ENCODE results near the gene TBCK. TPM values are rescaled to one million over a fixed set of nuclear protein-coding genes. Genes with fewer than 3 reads are reported as not detected.

Gene TBCK
- total and polyA plus RNA-seq, 2 of the 13 experiments (the other 11 are each of a cell fraction or from before 2014, with no cell fraction given): 51.0 to 62.4 TPM

GRCh38 chr4:106090826-106091225 is 225.2 kb downstream of the TBCK start:
- FAIRE-seq (no peak), ATAC-seq (no peak), DNase-seq (ENCODE audit: low spot score) (no peak)
- no TSS peak for BruUV-seq (replicated peaks)
- no peaks in the 10 kb centered on the region for H4K20me1 ChIP-seq (ENCODE audit: insufficient read depth, low read length)
- CTCF ChIA-PET (ENCODE audit: low intra/inter-chr PET ratio, low total read pairs): no interaction called here
- POLR2A ChIA-PET: no interaction called here
- no peak overlapping the region for H3K9ac ChIP-seq (ENCODE audit: insufficient read depth, low read depth, low read length)
- no peak overlapping the region for H2AFZ ChIP-seq (ENCODE audit: low read length)
- H3K4me1 ChIP-seq (ENCODE audit: insufficient read depth, low read length): no peaks in the 10 kb centered on the region
- H3K4me2 ChIP-seq (ENCODE audit: low read depth, low read length): no peak overlapping the region
- peaks cover 7 to 40% of the 10 kb centered on the region in 2 experiments for H3K36me3 ChIP-seq (replicated peaks in 1 of 2; ENCODE audit: control insufficient read depth in 1 of 2, insufficient read depth in 2 of 2, low read length in 2 of 2)
- in situ Hi-C loops (cut with HindIII; ENCODE audit: extremely low pct_ligation_motif_present, low pct_unique_long_range_greater_than_20kb) (no loop called here), intact Hi-C loops (cut with micrococcal nuclease; ENCODE audit: unreplicated experiment) (no loop called here)
- no peak overlapping the region for H3K4me3 ChIP-seq (replicated peaks in 1 of 3; ENCODE audit: insufficient read depth in 1 of 3, low read depth in 2 of 3, low read length in 3 of 3)
- H3K79me2 ChIP-seq (ENCODE audit: insufficient read depth, low read length): no peaks in the 10 kb centered on the region
- H3K9me3 ChIP-seq (ENCODE audit: low read length): peaks cover 14% of the 10 kb centered on the region
- TF ChIP-seq ZNF251 (CRISPR knock-in tag; IDR thresholded peaks at IDR 0.05) (no peak), ZFX (CRISPR knock-in tag; IDR thresholded peaks at IDR 0.05; ENCODE audit: low read depth) (no peak), ZNF367 (CRISPR knock-in tag; IDR thresholded peaks at IDR 0.05; ENCODE audit: borderline replicate concordance) (no peak), ASH2L (IDR thresholded peaks at IDR 0.05; ENCODE audit: insufficient read length, low read depth, low read length) (no peak), GLMP (CRISPR knock-in tag; IDR thresholded peaks at IDR 0.05; ENCODE audit: borderline replicate concordance) (no peak), POLR2AphosphoS2 (IDR thresholded peaks at IDR 0.05; ENCODE audit: low read depth, low read length) (no peak), SKIL (CRISPR knock-in tag; IDR thresholded peaks at IDR 0.05; ENCODE audit: borderline replicate concordance) (no peak), ZBTB46 (CRISPR knock-in tag; IDR thresholded peaks at IDR 0.05; ENCODE audit: borderline replicate concordance) (no peak), ZNF652 (CRISPR knock-in tag; IDR thresholded peaks at IDR 0.05; ENCODE audit: borderline replicate concordance, low read depth) (no peak), ARID4A (CRISPR knock-in tag; IDR thresholded peaks at IDR 0.05; ENCODE audit: borderline replicate concordance) (no peak), TBX2 (CRISPR knock-in tag; IDR thresholded peaks at IDR 0.05; ENCODE audit: borderline replicate concordance) (no peak), IKZF1 (IDR thresholded peaks at IDR 0.05) (no peak), ZNF550 (CRISPR knock-in tag; IDR thresholded peaks at IDR 0.05; ENCODE audit: borderline replicate concordance) (no peak), RORA (CRISPR knock-in tag; IDR thresholded peaks at IDR 0.05) (no peak), ATF3 (CRISPR knock-in tag; IDR thresholded peaks at IDR 0.05) (no peak), ZNF225 (CRISPR knock-in tag; IDR thresholded peaks at IDR 0.05) (no peak)
- H3K27ac ChIP-seq (ENCODE audit: extremely low read length, insufficient read depth, low read length): no peak overlapping the region
- H3K27me3 ChIP-seq (ENCODE audit: control insufficient read depth in 1 of 2, insufficient read depth in 2 of 2, low read length in 2 of 2): no peaks in the 10 kb centered on the region; a peak in 1 of 5 replicates
